ENCODE data around the gene GASK1B.

GRCh38 chr4:158164768-158165213 is 8.0 kb downstream of the GASK1B start:
- TF ChIP-seq CTCF (IDR thresholded peaks at IDR 0.05) (no peak), EP300 (IDR thresholded peaks at IDR 0.05) (no peak)

All from ovary (tissue), 3 donors.